ENCODE results near the gene CCDC102B.
"Not testable (repeated sequence)": the region's sequence is repeated elsewhere in the genome, so short reads cannot be mapped to it uniquely, and the experiment has no call there.

Gene CCDC102B

DNA sequence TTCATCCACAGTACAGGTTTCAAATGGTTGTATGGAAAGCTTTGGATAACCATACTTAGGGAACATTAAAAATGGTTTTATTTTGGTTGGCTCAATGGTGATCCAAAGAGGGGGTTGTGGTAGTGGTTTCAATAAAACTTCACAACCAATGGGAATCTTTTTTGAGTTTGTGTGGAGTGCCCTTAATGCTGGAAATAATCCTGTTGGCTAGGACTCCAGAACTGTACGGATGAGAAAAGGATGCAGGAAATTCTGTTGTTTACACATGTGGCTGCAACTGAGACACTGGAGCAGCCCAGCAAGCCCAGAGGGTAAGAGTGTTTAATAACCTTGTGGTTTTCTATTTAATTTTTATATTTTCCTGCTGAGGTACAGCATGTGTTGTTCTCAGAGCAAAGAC is at the start of gene CCDC102B:
Gene CCDC102B, plus strand, starts transcription at position 210 of the 400 bp plus-strand sequence. CDS start 38,684 bp downstream, outside the sequence.
- no peak for DNase-seq (ENCODE audit: low read depth in 1 of 2, low spot score in 1 of 2)

- DNase-seq (ENCODE audit: low read depth in 1 of 2, low spot score in 1 of 2) = no peak
These were observed 40.8 kb upstream of the CCDC102B start for GRCh38 chr18:68757126-68757525.

DNA sequence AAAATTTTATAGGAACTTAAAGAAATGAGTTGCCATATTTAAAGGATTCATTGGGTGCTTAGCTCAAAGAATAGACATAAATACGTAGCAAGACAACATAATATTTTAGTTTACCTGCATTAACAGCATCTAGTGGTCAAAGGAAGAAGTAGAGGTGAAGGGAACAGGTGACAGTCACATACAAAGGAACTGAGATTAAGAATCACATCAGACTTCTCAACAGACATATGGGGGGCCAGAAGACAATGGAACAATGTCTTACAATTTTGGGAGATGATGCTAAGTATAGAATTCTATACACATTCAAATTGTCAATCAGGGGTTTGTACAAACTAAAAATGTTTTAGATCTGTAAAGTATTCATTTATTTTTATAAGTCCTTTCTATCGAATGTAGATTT is 38.6 kb upstream of the CCDC102B start:
- no peak for DNase-seq (ENCODE audit: low read depth in 1 of 2, low spot score in 1 of 2)

DNA sequence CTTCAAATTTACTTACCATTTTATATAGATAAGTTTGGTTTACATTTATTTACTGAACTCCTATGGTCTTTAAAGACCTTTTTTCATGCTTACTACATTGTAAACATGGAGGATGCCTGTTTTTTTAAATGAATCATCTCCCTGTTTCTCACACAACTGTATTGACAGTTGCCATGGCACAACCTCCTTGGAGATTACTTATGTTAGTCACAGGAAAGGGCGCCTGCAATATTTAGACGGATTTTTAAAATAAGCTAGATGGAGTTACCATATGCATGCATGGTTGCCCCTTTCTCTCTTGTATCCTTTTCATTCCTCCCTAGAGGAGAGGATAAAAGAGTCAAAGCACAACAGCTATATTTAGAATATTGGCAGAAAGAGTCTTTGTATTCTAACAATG is 34.8 kb upstream of the CCDC102B start:
- no peak for DNase-seq (ENCODE audit: low read depth in 1 of 2, low spot score in 1 of 2)

- no peak for DNase-seq (ENCODE audit: low read depth in 1 of 2, low spot score in 1 of 2)
These were observed 33.9 kb upstream of the CCDC102B start for GRCh38 chr18:68764016-68764415.

GRCh38 chr18:68766433-68766832 is 31.4 kb upstream of the CCDC102B start:
- DNase-seq (ENCODE audit: low read depth in 1 of 2, low spot score in 1 of 2) = no peak

GRCh38 chr18:68769461-68769860 is 28.4 kb upstream of the CCDC102B start:
- no peak for DNase-seq (ENCODE audit: low read depth in 1 of 2, low spot score in 1 of 2)

GRCh38 chr18:68772268-68772667 is 25.6 kb upstream of the CCDC102B start:
- DNase-seq (ENCODE audit: low read depth in 1 of 2, low spot score in 1 of 2) = no peak

DNA sequence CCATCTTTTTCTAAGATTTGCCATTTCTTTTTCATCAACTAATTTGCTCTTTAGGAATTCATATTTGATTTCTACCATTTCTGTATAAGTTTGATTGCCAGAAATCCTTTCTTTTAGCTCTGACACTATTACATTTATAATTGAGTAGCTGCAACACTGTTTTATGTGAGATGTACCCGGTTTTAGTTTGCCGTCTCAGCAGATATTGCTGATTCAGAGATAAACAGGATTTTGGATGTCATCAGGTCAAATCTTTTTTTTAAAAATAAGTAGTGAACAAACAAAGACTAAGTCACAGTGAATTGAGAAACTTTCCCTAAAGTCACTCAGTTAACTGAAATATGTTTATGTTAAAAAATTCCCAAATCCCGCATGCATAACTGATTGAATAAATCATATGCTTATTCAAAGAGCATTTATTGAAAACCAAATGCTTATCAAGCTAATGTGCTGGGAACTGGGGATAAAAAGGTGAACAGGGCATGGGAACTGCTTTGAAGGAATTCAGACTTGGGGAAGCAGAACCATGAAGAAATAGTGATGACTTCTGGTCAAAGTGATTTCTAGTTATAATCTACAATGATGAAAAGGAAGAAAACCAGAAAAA is 19.5 kb upstream of the CCDC102B start:
- no peak for DNase-seq (ENCODE audit: low read depth in 1 of 2, low spot score in 1 of 2)

DNA sequence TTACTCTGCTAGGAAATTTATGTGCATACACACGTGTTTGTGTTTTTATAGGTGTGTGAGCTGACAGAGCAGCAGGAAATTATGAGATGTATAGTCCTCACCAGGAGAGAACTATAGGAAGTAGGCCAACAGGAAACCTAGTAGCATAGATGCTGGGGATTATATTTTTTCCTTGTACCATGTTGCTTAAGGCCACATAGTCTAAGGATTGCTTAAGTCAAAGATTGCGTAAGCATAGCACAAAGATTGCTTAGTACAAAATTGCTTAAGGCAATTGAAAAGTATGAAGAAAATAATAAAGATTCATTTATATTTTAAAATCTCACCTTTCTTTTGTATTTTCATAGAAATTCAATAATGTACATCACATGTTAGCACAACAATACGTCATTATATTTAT is 18.7 kb upstream of the CCDC102B start:
- DNase-seq (ENCODE audit: low read depth in 1 of 2, low spot score in 1 of 2) = no peak

GRCh38 chr18:68780802-68781635 is 16.9 kb upstream of the CCDC102B start:
- DNase-seq (ENCODE audit: low read depth in 1 of 2, low spot score in 1 of 2) = no peak

DNA sequence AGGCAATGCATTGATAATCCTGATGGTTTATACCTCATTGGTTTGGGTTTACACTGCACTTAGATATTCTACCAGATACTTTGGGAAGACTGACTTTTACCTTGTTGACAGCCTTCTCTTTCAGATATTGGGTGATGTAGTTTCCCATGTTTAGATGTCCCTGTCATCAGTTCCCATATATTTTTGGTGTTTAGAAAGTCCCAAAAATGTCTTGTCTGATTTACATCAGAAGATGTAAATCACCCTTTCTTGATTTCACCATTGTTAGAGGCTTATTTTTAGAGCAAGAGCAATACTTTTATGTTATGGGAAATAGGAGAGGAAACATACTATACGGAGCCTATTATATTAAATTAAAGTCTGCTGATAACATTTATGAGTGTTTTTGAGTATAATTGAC is 14.4 kb upstream of the CCDC102B start:
- no peak for DNase-seq (ENCODE audit: low read depth in 1 of 2, low spot score in 1 of 2)

- DNase-seq (ENCODE audit: low read depth in 1 of 2, low spot score in 1 of 2) = no peak
These were observed 13.8 kb upstream of the CCDC102B start for GRCh38 chr18:68784071-68784470.

- DNase-seq (ENCODE audit: low read depth in 1 of 2, low spot score in 1 of 2) = not testable (repeated sequence)
These were observed 7.6 kb upstream of the CCDC102B start for GRCh38 chr18:68790290-68790689.

GRCh38 chr18:68791801-68792200 is 6.1 kb upstream of the CCDC102B start:
- no peak for DNase-seq (ENCODE audit: low read depth in 1 of 2, low spot score in 1 of 2)

DNA sequence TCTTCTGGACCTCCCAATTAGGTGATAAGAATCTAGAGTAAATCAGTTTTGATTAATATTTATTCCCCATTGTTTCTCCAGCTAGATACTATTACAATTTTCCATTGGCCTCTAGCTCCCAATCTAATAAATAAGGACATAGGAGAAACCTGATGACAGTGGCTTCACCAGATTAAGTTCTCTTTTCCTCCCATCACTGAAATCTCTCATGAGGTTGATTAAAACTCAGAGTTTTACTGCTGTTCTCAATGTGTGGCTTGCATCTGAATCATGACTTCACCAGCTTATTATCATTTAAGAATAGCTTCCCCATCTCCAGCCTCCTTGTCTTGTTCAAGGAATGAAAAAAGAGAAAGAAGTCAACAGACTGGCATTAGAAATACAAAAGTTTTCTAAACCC is 3.9 kb upstream of the CCDC102B start:
- no peak for DNase-seq (ENCODE audit: low read depth in 1 of 2, low spot score in 1 of 2)

DNA sequence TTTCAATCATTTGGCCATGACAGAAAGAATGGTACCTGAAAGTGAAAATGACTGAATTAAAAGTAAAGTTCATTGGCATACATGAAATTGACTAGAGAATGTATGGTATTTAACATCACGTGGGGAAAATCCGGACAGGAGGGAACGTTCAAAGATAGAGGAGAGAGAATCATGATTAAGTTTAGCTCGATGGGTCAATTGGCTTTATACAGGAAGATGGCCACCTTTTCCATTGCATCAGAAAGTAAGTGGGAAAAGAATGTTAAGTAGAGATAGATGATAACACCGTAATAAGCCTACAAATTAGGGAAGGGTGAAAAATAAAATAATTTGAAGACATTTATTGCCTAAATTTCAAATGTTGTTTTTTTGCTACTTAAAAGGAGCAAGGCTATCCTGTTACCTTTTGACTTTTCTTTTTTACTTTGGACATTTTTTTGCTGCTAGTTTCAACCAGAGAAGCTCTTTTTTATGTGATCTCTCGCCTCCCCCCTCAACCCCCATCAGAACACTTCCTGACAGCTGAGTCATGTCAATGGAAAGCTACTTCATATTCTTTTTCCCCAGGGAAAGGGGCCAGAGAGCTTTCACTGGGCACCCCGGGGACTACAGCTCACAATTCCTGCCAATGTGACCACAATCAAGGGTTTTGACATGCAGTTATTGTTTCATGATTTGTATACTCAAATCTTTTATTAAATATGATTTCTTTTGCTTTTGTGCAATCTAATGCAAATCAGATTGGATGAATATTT is 767 bp upstream of the CCDC102B start:
- no peak for DNase-seq (ENCODE audit: low read depth in 1 of 2, low spot score in 1 of 2)

GRCh38 chr18:68800075-68800474 is 2.2 kb downstream of the CCDC102B start:
- DNase-seq (ENCODE audit: low read depth in 1 of 2, low spot score in 1 of 2) = no peak

DNA sequence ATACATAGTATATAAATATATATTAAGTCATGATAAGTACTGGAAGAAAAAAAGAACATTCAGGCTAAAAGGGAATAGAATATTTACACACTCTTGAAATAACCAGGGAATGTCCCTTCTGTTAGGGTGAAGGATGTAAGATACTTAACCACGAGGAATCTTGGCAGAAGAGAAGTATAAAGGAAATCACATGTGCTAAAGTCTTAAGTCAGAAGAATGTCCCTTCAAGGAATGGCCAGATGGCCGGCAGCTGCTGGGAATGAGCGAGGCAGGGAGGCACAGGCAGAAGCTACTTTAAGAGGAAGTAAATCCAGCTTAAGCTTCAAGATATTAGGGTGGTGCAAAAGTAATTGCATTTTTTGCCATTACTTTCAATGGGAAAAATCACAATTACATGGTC is 5.5 kb downstream of the CCDC102B start:
- DNase-seq (ENCODE audit: low read depth in 1 of 2, low spot score in 1 of 2) = no peak

DNA sequence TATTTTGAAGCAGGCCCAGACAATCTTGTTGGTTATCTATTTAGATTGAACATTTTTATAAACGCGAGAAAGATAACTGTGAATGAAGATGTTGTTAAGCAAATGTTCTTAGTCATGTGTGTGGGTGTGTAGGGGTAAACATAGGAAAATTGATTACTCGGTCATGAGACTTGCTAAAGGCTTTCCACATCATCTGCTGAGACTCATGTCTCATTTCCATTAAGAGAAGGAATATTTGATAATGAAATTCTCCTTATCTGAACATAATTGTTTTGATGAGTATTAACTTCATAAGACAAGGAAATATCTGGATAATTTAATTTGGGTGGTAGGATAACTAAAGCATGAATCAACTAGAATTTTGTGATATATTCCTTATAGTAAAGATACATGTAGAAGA is 19.7 kb downstream of the CCDC102B start:
- DNase-seq (ENCODE audit: low read depth in 1 of 2, low spot score in 1 of 2) = no peak

GRCh38 chr18:68818584-68818983 is 20.7 kb downstream of the CCDC102B start:
- DNase-seq (ENCODE audit: low read depth in 1 of 2, low spot score in 1 of 2) = no peak

DNA sequence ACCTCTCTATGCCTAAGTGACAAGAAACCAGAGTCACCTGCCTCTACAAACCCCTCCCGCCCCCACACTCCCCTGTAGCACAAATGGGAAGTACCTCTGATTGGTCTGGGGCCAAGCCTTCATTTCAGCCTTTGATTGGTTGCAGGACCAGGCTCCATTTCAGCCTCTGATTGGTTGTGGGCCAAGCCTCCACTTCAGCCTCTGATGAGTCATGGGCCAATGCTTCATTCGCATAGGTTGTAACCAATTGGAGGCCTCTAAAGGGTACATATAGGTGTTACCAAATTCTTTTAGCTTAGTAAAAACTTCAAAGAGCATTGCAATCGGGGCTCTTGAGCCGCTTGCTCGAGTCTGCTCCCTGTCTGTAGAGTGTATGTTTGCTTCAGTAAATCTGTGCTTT is 25.0 kb downstream of the CCDC102B start:
- no peak for DNase-seq (ENCODE audit: low read depth in 1 of 2, low spot score in 1 of 2)
